ENCODE results near the gene IL1RAPL2.

The IL1RAPL2 gene

DNA sequence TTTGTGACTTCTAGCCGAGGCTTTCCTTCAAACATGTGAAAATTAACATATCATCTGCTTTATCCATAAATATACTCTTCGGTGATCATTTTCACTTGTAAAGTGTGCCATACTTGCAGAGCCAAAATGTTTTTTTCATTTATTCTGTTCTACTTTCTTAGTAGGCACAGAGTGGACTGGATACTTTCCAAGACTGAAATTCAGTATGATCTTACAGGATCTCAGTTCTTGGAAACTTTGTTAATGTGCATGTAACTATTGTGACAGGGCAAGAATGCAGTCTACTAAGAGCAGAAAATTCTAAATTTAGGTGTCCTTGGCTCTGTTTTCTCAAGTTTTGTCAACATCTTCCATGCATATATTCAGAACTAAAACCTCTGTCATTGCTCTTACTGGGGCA lies 369.6 kb downstream of the IL1RAPL2 start:
- Histone ChIP-seq H3K9me3 (ENCODE audit: low read length) (no peaks in the 10 kb centered on the region), H3K4me3 (ENCODE audit: low read depth in 1 of 2, low read length in 2 of 2) (no peak overlapping the region), H3K27me3 (ENCODE audit: control insufficient read depth in 1 of 2, insufficient read depth in 2 of 2, low read length in 2 of 2) (no peaks in the 10 kb centered on the region), H3K9ac (ENCODE audit: low read length) (no peak overlapping the region), H3K4me1 (ENCODE audit: insufficient read depth, low read length) (no peaks in the 10 kb centered on the region), H3K27ac (ENCODE audit: low read depth, low read length) (no peak overlapping the region), H3K36me3 (ENCODE audit: insufficient read depth, low read length) (no peaks in the 10 kb centered on the region)

- Histone ChIP-seq H3K27me3 (ENCODE audit: control insufficient read depth in 1 of 2, insufficient read depth in 2 of 2, low read length in 2 of 2) (no peaks in the 10 kb centered on the region), H3K9ac (ENCODE audit: low read length) (no peak overlapping the region), H3K4me1 (ENCODE audit: insufficient read depth, low read length) (no peaks in the 10 kb centered on the region), H3K9me3 (ENCODE audit: low read length) (no peaks in the 10 kb centered on the region), H3K36me3 (ENCODE audit: insufficient read depth, low read length) (no peaks in the 10 kb centered on the region), H3K27ac (ENCODE audit: low read depth, low read length) (no peak overlapping the region), H3K4me3 (ENCODE audit: low read depth in 1 of 2, low read length in 2 of 2) (no peak overlapping the region)
These were observed 387.3 kb downstream of the IL1RAPL2 start for GRCh38 chrX:104953251-104953650.

DNA sequence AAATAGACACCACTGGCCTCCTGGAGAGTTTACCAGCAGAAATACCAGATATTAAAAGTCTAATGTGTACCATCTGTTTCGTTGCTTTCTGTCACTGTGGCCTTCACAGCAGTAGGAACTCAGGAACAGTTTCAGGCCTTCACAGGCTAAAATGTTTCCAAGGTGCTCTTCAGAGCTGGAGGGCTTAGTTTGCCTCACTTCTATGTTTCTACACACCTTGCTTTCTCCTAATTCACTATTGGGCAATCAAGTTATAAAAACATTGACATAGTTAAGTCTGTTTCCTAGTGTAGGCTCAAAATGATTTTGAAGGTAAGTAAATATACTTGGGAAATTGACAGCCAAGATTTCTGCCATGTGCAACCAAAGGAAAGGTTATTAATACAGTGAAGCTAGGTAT lies 395.9 kb downstream of the IL1RAPL2 start:
- Histone ChIP-seq H3K27me3 (ENCODE audit: control insufficient read depth in 1 of 2, insufficient read depth in 2 of 2, low read length in 2 of 2) (no peaks in the 10 kb centered on the region), H3K9ac (ENCODE audit: low read length) (no peak overlapping the region), H3K9me3 (ENCODE audit: low read length) (no peaks in the 10 kb centered on the region), H3K27ac (ENCODE audit: low read depth, low read length) (no peak overlapping the region), H3K36me3 (ENCODE audit: insufficient read depth, low read length) (no peaks in the 10 kb centered on the region), H3K4me3 (ENCODE audit: low read depth in 1 of 2, low read length in 2 of 2) (no peak overlapping the region), H3K4me1 (ENCODE audit: insufficient read depth, low read length) (no peaks in the 10 kb centered on the region)

- Histone ChIP-seq H3K27ac (ENCODE audit: low read depth, low read length) (no peak overlapping the region), H3K4me1 (ENCODE audit: insufficient read depth, low read length) (no peaks in the 10 kb centered on the region), H3K4me3 (ENCODE audit: low read depth in 1 of 2, low read length in 2 of 2) (no peak overlapping the region), H3K27me3 (ENCODE audit: control insufficient read depth in 1 of 2, insufficient read depth in 2 of 2, low read length in 2 of 2) (no peaks in the 10 kb centered on the region), H3K9me3 (ENCODE audit: low read length) (no peaks in the 10 kb centered on the region), H3K36me3 (ENCODE audit: insufficient read depth, low read length) (no peaks in the 10 kb centered on the region), H3K9ac (ENCODE audit: low read length) (no peak overlapping the region)
These were observed 402.2 kb downstream of the IL1RAPL2 start for GRCh38 chrX:104968241-104968640.

- H3K9ac ChIP-seq (ENCODE audit: low read length) = no peak overlapping the region
- no peak overlapping the region for H3K27ac ChIP-seq (ENCODE audit: low read depth, low read length)
- H3K4me1 ChIP-seq (ENCODE audit: insufficient read depth, low read length) = no peaks in the 10 kb centered on the region
- no peaks in the 10 kb centered on the region for H3K36me3 ChIP-seq (ENCODE audit: insufficient read depth, low read length)
- H3K9me3 ChIP-seq (ENCODE audit: low read length) = no peaks in the 10 kb centered on the region
- H3K4me3 ChIP-seq (ENCODE audit: low read depth in 1 of 2, low read length in 2 of 2) = no peak overlapping the region
- no peaks in the 10 kb centered on the region for H3K27me3 ChIP-seq (ENCODE audit: control insufficient read depth in 1 of 2, insufficient read depth in 2 of 2, low read length in 2 of 2)
These were observed 406.7 kb downstream of the IL1RAPL2 start for GRCh38 chrX:104972737-104973136.

DNA sequence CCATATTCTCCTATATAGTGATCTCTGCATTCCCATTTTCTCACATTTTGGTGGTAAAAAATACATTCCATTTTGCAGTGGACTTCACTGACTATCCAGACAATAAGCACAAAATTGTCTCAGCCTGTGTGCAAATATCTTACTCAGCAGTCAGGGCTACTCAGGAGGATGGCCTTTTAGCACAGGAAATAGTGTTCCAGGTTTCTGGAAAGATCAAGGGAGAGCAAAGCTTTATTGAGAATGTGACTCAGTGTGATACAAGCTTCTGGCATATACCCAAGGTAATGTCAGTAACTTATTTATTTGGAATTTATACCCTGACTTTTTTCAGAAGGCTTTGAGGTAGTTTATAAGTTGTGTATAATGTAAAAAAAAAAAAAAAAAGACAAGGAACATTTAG lies 421.1 kb downstream of the IL1RAPL2 start:
- no peaks in the 10 kb centered on the region for H3K27me3 ChIP-seq (ENCODE audit: control insufficient read depth in 1 of 2, insufficient read depth in 2 of 2, low read length in 2 of 2)
- H3K36me3 ChIP-seq (ENCODE audit: insufficient read depth, low read length) = no peaks in the 10 kb centered on the region
- no peak overlapping the region for H3K4me3 ChIP-seq (ENCODE audit: low read depth in 1 of 2, low read length in 2 of 2)
- no peaks in the 10 kb centered on the region for H3K9me3 ChIP-seq (ENCODE audit: low read length)
- no peaks in the 10 kb centered on the region for H3K4me1 ChIP-seq (ENCODE audit: insufficient read depth, low read length)
- no peak overlapping the region for H3K9ac ChIP-seq (ENCODE audit: low read length)
- H3K27ac ChIP-seq (ENCODE audit: low read depth, low read length) = no peak overlapping the region

DNA sequence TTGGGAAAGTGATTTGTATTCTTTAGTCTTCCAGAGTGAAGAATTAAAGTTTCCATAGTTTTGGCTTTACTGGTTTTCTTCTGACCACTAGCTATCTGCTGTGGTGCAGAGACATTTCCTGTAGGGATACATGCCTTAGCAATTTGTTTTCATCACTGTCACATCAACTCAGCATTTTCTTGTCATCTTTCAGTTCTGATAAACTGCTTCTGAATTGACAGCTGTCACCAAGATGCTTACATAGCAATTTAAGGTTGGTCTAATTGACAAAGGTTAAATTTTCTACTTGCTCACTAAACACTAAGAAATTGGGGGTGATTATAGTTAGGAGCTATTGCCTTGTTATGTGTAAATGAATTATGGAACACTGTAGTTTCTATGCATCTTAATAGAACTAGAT lies 422.0 kb downstream of the IL1RAPL2 start:
- no peaks in the 10 kb centered on the region for H3K27me3 ChIP-seq (ENCODE audit: control insufficient read depth in 1 of 2, insufficient read depth in 2 of 2, low read length in 2 of 2)
- H3K4me1 ChIP-seq (ENCODE audit: insufficient read depth, low read length) = no peaks in the 10 kb centered on the region
- H3K27ac ChIP-seq (ENCODE audit: low read depth, low read length) = no peak overlapping the region
- H3K4me3 ChIP-seq (ENCODE audit: low read depth in 1 of 2, low read length in 2 of 2) = no peak overlapping the region
- H3K9me3 ChIP-seq (ENCODE audit: low read length) = no peaks in the 10 kb centered on the region
- no peaks in the 10 kb centered on the region for H3K36me3 ChIP-seq (ENCODE audit: insufficient read depth, low read length)
- H3K9ac ChIP-seq (ENCODE audit: low read length) = no peak overlapping the region

GRCh38 chrX:104995546-104995945 lies 429.5 kb downstream of the IL1RAPL2 start:
- H3K27me3 ChIP-seq (ENCODE audit: control insufficient read depth in 1 of 2, insufficient read depth in 2 of 2, low read length in 2 of 2) = no peaks in the 10 kb centered on the region
- H3K4me1 ChIP-seq (ENCODE audit: insufficient read depth, low read length) = no peaks in the 10 kb centered on the region
- H3K27ac ChIP-seq (ENCODE audit: low read depth, low read length) = no peak overlapping the region
- H3K9ac ChIP-seq (ENCODE audit: low read length) = no peak overlapping the region
- no peaks in the 10 kb centered on the region for H3K9me3 ChIP-seq (ENCODE audit: low read length)
- H3K36me3 ChIP-seq (ENCODE audit: insufficient read depth, low read length) = no peaks in the 10 kb centered on the region
- no peak overlapping the region for H3K4me3 ChIP-seq (ENCODE audit: low read depth in 1 of 2, low read length in 2 of 2)

GRCh38 chrX:105006103-105006502 lies 440.1 kb downstream of the IL1RAPL2 start:
- H3K36me3 ChIP-seq (ENCODE audit: insufficient read depth, low read length) = no peaks in the 10 kb centered on the region
- H3K4me3 ChIP-seq (ENCODE audit: low read depth in 1 of 2, low read length in 2 of 2) = no peak overlapping the region
- H3K9ac ChIP-seq (ENCODE audit: low read length) = no peak overlapping the region
- H3K9me3 ChIP-seq (ENCODE audit: low read length) = no peaks in the 10 kb centered on the region
- no peak overlapping the region for H3K27ac ChIP-seq (ENCODE audit: low read depth, low read length)
- H3K27me3 ChIP-seq (ENCODE audit: control insufficient read depth in 1 of 2, insufficient read depth in 2 of 2, low read length in 2 of 2) = no peaks in the 10 kb centered on the region
- H3K4me1 ChIP-seq (ENCODE audit: insufficient read depth, low read length) = no peaks in the 10 kb centered on the region

- no peaks in the 10 kb centered on the region for H3K4me1 ChIP-seq (ENCODE audit: insufficient read depth, low read length)
- H3K36me3 ChIP-seq (ENCODE audit: insufficient read depth, low read length) = no peaks in the 10 kb centered on the region
- no peaks in the 10 kb centered on the region for H3K27me3 ChIP-seq (ENCODE audit: control insufficient read depth in 1 of 2, insufficient read depth in 2 of 2, low read length in 2 of 2)
- no peak overlapping the region for H3K4me3 ChIP-seq (ENCODE audit: low read depth in 1 of 2, low read length in 2 of 2)
- no peak overlapping the region for H3K9ac ChIP-seq (ENCODE audit: low read length)
- no peak overlapping the region for H3K27ac ChIP-seq (ENCODE audit: low read depth, low read length)
- H3K9me3 ChIP-seq (ENCODE audit: low read length) = no peaks in the 10 kb centered on the region
These were observed 441.0 kb downstream of the IL1RAPL2 start for GRCh38 chrX:105006996-105007395.

- Histone ChIP-seq H3K36me3 (ENCODE audit: insufficient read depth, low read length) (no peaks in the 10 kb centered on the region), H3K9ac (ENCODE audit: low read length) (no peak overlapping the region), H3K4me1 (ENCODE audit: insufficient read depth, low read length) (peaks cover 1% of the 10 kb centered on the region), H3K27ac (ENCODE audit: low read depth, low read length) (no peak overlapping the region), H3K4me3 (ENCODE audit: low read depth in 1 of 2, low read length in 2 of 2) (no peak overlapping the region), H3K27me3 (ENCODE audit: control insufficient read depth in 1 of 2, insufficient read depth in 2 of 2, low read length in 2 of 2) (peaks cover 0 to 6% of the 10 kb centered on the region in 2 donors), H3K9me3 (ENCODE audit: low read length) (no peaks in the 10 kb centered on the region)
These were observed 447.7 kb downstream of the IL1RAPL2 start for GRCh38 chrX:105013719-105014118.

GRCh38 chrX:105017641-105018040 lies 451.6 kb downstream of the IL1RAPL2 start:
- Histone ChIP-seq H3K27ac (ENCODE audit: low read depth, low read length) (no peak overlapping the region), H3K36me3 (ENCODE audit: insufficient read depth, low read length) (no peaks in the 10 kb centered on the region), H3K27me3 (ENCODE audit: control insufficient read depth in 1 of 2, insufficient read depth in 2 of 2, low read length in 2 of 2) (peaks cover 0 to 6% of the 10 kb centered on the region in 2 donors), H3K4me3 (ENCODE audit: low read depth in 1 of 2, low read length in 2 of 2) (no peak overlapping the region), H3K9ac (ENCODE audit: low read length) (no peak overlapping the region), H3K4me1 (ENCODE audit: insufficient read depth, low read length) (peaks cover 7% of the 10 kb centered on the region), H3K9me3 (ENCODE audit: low read length) (no peaks in the 10 kb centered on the region)
